GM19395 (cell line): ENCODE results near the gene KASH5.

Experiments
- ATAC-seq: cut with Tn5 transposase; IDR thresholded peaks from one replicate; pipeline ENCODE4 v1.9.1; 2021; ENCODE audit warnings: mild to moderate bottlenecking, moderate library complexity; ENCODE audit not compliant: unreplicated experiment

The KASH5 gene, protein sequence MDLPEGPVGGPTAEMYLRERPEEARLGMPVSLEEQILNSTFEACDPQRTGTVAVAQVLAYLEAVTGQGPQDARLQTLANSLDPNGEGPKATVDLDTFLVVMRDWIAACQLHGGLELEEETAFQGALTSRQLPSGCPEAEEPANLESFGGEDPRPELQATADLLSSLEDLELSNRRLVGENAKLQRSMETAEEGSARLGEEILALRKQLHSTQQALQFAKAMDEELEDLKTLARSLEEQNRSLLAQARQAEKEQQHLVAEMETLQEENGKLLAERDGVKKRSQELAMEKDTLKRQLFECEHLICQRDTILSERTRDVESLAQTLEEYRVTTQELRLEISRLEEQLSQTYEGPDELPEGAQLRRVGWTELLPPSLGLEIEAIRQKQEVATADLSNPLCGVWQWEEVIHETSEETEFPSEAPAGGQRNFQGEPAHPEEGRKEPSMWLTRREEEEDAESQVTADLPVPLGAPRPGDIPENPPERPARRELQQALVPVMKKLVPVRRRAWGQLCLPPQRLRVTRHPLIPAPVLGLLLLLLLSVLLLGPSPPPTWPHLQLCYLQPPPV

DNA sequence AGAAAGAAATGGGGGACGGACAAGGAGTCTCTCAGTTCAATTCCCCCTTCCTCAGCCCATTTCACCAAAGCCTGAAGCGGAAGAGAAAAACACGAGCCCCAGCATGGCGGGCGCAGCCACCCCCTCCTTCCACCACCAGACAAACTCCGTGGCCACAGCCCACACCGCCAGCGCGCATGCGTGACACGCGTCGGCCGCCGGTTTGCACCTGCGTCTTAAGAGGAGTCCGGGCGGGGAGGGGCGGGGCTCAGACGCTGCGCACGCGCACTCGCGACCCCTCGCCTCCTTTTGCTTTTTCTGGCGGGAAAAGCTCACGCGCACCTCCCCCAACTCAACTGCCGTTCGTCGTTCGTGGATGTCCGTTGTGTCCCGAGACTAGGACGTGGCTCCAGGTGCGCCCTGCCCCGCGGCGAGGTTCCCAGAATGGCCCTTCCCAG, at the start of gene KASH5:
Gene KASH5 (plus strand): TSS at position 314 of the 437 bp plus-strand sequence. CDS start 2,635 bp downstream, outside the sequence.
- no peak for ATAC-seq

DNA sequence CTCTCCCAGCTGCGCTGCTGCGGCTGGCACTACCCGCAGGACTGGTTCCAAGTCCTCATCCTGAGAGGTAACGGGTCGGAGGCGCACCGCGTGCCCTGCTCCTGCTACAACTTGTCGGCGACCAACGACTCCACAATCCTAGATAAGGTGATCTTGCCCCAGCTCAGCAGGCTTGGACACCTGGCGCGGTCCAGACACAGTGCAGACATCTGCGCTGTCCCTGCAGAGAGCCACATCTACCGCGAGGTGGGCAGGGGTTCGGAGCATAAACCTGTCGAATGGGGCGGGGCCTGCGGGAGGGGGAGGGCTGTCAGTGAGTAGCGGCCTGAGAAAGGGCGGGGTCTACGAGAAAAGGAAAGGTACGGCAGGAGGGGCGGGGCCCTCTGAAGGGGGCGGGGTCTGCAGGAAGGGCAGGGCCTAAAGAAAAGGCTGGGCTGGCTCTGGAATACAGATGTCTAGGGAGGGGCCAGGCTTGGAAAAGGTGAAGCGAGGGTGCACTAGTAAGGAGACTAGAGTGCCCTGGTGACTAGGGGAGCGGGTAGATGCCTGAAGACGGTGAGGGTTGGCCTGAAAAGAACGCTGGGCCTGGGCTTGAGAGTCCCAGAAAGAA, 49.3 kb upstream of the KASH5 start:
- no peak for ATAC-seq

DNA sequence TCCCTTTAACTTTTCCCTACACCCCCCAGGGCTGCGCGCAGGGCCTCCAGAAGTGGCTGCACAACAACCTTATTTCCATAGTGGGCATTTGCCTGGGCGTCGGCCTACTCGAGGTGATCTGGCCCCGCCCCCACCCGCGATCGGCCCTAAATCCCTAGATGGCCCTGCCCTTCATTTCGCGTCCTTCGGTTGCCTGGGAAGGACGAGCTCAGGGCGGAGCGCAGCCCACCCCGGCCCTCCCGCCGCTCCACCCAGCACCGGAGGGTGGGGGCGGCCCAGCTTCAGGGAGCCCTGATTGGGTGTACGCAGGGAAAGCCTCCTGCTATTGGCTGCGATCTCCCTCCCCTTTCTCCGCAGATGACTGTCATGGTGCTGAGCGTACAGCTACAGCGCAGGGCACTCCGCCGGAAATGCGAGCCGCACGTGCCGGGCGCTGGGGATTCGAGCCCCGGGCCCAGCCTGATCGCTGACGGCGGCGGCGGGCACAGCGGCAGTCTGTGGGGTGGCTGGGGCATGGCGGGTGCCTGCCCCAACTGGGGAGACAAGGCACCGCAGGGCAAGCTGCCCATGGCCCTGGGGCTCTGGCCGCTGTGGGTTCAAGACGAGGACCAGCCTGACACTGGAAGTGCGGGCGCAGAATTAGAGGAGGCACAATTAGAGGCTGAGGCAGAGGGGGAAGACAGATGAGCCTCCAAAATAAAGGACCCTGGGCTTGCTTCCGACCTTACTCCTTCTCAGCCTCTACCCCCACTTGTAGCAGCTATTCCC, 48.6 kb upstream of the KASH5 start:
- ATAC-seq, result no peak

DNA sequence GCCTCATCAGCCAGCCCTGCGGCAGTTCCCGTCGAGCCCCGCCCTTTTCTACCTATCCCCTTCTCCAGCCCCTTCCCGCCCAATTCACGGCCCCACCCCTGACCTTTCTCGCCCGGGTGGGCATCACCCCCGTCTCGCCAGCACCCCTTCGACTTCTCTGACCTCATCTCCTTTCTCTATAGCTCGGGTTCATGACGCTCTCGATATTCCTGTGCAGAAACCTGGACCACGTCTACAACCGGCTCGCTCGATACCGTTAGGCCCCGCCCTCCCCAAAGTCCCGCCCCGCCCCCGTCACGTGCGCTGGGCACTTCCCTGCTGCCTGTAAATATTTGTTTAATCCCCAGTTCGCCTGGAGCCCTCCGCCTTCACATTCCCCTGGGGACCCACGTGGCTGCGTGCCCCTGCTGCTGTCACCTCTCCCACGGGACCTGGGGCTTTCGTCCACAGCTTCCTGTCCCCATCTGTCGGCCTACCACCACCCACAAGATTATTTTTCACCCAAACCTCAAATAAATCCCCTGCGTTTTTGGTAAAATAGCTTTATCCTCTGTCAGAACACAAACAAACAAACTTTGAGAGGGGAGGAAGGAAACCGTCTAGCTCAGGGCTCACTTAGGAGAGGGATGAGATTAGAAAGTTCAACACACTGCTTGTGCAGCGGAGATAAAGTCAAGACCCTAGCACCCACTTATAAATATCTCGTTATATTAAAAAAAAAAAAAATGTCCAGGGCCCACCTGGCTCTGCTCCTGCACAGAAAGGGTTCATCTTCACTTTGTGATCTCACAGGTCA, 47.8 kb upstream of the KASH5 start:
- no peak for ATAC-seq

DNA sequence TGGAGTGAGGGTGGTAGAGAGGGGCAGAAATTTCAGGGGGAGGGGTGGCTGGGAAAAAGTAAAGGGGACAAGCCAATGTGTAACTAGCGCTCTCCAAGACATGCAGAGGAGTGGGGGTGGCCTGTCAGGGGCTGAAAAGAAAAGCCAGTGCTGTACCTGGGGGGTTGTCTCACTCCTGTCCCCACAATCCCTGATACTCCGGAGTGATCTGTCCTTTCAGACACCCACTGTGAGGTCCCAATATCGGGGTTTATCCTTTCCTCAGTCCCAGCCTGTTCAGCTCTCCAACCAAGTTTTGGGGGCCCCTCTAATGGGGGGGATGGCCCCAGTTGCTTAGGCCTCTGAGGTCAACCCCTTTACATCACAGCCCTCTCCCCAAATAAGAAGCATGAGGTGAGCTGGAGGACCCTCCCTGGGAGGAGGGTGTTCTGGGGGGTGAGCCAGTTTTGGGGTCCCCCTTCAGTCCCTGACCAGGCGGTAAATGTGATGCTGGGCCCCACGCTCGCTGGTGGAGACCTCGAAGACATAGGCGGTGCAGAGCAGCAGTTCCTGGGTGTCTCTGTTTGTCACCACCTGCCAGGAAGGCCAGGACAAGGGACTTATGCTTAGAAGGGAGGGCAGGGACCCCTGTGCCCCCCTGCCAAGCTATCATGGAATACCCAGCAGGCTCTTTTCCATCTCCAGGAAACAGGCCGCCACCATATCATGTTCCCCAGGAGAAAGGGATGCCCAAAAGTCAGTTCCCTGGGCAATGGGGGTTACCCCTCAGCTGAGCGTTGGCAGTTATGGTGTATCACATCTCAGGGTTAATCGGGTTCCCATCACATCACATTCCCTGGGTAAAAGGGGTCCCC, 47.0 kb upstream of the KASH5 start:
- ATAC-seq, result no peak

DNA sequence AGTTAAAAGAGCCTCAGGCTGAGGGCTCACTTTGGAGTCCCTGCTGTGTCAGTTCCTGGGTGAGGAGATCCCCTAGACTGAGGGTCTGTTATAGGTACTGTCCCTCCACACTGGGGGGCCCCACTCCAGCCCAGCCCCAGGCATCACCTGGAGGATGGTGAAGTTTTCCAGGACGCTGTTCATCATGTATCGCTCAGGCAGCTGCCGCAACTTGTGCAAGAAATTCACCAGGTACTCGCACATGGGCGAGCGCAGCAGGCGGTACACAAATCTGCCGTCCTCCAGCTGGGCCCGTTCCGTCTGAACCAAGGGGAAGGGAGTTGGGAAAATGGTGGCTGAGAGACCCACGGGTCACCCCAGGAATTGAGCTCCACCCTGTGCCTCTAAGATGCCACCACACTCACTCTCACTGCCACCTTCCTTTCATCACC, 45.7 kb upstream of the KASH5 start:
- ATAC-seq, result no peak

DNA sequence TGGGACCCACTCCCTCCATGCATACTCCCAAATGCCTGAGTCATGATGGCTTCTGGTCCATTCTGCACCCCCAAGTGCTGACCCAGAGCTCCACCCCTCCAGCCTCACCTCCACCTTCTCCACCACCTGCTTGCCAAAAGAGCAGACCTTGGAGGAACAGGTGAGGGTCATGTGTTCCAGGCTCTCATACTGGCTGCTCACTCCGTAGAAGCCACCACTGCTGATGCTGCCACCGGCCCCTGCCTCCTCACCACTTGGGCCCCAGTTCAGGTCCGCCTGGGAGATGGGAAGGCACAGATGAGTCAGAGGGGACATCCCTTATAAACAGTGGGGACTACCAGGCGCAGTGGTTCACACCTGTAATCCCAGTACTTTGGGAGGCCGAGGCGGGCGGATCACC, 44.9 kb upstream of the KASH5 start:
- ATAC-seq, result no peak

DNA sequence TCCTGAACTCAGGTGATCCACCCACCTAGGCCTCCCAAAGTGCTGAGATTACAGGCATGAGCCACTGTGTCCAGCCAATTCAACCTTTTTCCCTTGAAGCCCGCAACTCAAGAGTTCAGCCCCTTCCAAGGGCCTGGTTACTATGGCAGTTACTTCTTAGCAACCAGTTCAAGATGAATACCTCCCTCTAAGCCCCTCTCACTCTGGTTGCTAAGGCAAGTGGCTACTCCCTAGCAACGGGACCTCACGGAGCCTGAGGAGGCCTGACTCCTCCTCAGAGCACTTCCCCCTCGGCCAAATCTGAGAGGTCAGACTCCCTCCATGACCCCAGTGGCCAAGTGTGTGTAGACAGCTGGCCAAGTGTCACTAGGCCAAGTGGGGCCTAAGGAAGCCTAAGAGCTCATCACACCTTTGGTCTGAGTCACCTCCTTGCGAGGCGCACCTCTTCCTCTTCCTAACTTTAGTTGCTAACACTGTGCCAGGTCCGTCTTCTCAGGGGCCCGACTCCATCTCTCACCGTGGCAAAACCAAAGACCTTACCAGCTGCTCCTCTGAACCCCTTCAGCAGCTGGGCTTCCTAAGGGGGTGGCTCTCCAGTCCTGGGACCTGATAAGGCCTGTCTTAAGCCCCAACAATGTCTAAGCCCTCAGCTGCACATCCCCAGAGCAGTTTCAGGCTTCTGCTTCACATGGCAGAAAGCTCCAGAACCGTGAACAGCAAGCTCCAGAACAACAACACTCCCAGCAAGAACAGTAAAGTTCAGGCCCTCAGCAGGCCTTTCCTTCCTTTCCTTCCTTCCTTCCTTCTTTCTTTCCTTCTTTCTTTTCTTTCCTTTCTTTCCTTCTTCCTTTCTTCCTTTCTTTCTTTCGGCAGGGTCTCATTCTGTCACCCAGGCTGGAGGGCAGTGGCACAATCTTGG, 43.3 kb upstream of the KASH5 start:
- no peak for ATAC-seq

DNA sequence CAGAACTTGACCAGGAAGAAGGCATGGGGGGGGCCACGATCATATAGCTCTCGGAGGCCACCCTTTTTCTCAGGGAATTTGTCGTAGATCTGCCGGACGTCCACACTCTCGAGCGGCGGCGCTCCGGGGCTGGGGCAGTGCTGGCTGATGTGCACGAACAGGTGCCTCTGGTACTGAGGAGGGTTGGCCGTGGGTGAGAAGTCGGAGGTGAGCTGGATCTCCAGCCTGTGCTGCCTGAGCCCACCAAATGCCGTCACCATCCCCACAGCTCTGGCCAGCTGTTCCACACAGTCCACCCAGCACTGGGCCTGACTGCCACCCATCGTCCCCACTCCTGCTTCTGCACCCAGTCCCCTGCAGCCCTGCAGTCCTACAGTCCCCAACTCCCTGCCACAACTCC, 40.9 kb upstream of the KASH5 start:
- ATAC-seq, result no peak

DNA sequence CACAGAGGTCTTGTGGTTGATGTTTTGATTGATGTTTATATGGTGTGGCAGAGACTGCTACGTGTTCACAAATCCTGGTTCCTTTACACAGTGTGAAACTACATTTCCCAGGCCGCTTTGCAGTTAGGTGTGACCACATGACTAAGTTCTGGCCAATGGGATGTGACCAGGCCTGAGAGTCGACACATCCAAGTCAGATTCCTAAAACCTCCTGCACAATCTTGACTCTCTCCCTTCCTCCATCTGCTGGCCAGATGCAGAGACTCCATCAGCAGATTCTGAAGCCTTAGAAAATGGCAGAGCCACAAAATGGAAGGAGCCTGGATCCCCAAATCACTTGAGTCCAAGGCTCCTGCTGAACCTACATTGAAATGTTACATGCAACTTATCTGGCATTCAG, 40.2 kb upstream of the KASH5 start:
- ATAC-seq, result no peak

DNA sequence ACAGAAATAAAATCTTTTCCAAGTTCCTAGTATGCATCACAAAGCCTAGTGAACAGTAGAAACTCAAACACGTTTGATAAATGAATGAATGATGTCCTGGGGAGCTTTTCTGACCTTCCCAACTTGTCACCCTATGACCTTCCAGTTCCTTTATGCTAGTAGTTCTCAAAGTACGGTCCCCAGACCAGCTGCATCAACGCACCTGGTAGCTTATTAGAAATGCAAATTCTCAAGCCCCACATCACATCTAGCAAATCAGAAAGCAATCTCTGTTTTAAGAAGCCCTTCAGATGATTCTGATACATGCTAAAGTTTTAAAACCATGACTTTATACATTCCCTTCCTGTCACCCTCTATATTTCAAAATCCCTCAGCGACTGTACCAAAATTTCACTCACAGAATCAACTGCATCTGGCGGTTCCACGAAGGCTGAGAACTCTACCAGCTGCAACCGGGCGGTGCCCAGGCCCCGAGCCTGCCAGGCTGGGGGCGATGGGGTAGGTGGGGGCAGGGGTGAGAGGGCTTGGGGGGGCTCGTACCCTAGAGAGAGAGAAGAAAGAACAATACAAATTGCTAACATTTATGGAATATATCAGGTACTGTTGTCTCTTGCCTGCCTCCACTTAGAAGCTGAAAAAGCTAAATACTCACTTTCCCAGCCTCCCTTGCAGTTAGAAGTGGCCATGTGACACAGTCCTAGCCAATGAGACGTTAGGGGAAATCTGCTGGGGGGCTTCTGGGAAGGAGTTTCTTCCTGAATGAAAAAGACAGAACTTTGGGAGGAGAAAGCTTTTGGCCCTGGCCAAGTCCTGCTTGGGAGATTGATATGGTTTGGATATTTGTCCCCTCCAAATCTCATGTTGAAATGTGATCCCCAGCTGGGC, 39.5 kb upstream of the KASH5 start:
- no peak for ATAC-seq

DNA sequence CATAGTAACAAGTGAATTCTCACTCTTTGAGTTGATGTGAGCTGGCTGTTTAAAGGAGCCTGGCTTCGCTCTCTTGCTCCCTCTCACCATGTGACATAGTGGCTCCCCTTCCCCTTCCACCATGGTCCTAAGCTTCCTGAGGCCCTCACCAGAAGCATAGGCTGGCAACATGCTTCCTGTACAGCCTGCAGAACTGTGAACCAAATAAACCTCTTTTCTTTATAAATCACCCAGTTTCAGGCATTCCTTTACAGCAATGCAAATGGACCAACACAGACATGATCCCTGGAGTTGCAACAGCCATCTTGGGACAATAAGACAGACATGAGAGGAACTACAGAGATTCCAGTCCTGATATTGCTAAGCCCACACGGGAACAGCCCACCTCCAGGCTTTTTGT, 38.5 kb upstream of the KASH5 start:
- no peak for ATAC-seq

DNA sequence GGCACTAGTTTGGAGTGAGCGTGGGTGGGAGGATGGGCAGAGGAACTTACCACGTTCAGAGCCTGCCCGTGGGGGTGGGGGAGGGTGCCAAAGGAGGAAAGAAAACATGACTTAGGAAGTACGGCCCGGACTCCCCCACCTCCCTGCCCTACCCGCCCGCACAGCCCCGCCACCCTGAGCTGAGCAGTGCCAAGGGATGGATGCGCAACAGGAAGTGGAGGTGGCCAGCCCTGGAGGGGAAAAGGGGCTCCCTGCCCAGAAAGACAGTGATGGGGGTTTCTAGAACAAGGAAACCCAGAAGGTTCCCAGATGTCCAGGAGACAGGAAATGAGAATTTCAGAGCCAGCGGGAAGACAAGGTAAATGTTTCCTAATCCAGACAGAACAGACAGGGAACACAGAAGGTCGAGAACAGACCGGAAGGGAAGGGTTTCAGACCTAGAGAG, 32.1 kb upstream of the KASH5 start:
- ATAC-seq, result no peak

DNA sequence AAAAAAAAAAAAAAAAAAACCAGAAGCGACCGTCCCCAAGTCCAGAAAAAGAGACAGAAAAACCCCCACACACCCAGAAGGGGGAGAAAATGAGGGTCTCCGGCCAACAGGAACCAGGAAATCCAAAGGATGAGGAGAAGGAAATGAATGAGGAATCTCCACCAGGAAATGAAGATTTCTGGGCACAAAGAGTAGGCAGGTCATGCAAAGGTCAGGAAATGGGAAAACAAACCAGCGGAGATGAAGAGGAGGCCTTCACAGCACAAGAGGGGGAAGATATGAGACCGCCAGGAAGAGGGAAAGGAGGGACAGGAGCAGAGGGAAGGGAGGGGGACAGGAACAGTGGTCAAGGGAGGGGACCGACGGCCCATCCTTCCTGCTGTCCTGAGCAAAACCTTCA, 31.7 kb upstream of the KASH5 start:
- ATAC-seq, result no peak

DNA sequence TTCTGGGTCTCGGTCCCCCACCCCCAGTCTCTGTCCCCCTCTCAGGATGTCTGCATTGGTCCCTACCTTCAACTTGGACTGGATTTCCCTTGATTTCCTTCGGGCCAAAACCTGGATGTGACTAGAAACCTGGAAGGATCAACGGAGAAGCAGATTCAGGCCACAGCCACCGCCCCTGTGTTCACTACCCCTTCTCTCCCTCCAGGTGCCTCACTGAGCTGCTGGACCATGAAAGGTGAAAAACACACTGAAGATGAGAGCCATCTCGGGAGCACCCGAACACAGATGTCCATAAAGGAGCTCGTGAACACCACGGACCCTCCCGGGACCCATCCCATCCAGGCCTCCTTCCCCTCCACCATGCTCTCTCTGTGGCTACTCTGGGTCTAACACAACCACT, 30.9 kb upstream of the KASH5 start:
- no peak for ATAC-seq

DNA sequence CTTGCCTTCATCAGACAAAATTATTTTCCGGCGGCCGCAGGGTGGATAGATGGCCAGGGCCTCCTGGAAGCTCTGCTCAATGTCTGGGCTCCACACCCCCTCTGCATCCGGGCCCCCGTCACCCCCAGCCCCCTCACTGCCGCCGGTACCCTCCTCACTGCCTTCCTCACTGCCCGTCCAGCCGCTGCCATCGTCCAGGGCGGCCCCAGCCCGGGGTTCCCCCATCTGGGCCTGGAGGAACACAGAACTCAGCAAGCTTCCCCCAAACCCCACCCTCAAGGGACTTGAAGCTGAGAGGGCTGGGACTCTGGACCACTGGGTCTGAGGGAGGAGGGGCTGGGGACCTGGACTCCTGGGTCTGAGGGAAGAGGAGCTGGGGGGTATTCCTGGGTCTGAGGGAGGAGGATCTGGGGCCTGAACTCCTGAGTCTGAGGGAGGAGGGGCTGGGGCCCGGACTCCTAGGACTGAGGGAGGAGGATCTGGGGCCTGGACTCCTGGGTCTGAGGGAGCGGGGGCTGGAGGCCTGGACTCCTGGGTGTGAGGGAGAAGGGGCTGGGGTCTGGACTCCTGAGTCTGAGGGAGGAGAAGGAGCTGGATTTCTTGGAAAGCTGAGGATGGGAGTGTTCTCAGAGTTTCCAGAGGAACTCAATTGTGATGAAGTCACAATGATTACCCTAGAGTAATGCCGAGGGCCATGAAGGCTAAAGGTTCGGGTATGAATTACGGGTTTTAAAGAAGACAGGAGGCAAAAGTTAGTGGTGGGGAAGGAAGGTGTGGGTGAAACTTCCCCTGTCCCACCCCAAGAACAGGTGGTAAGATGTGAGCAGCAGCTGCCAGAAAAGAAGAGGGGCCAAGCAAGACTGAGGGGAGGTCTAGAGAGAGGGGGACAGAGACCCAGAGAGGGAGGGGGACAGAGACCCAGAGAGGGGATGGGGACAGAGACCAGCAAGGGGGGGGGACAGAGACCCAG, 27.9 kb upstream of the KASH5 start:
- no peak for ATAC-seq
